Umbilical cord (tissue), 2 donors: ENCODE results near the gene MZF1. TPM values are rescaled to one million over a fixed set of nuclear protein-coding genes. Genes with fewer than 3 reads are reported as not detected.
"Not testable (repeated sequence)": the region's sequence is repeated elsewhere in the genome, so short reads cannot be mapped to it uniquely, and the experiment has no call there.

Source experiments
- DNase-seq: peaks from one replicate; pipeline ENCODE4 v3.0.0-alpha.2; 2015; ENCODE audit warnings: low spot score
- total RNA-seq: library from RNA; depleted of rRNA; stranded (reverse); fragments of >200 nt; gene quantifications from one replicate; pipeline ENCODE4 v1.2.3, GENCODE V29; 2014; ENCODE audit warnings: low replicate concordance; ENCODE audit not compliant: insufficient read depth

Gene MZF1
- total RNA-seq, result 11.1 TPM

GRCh38 chr19:58572818-58573657, at the start of gene MZF1:
MZF1 (minus strand) TSS chr19:58573335; CDS start chr19:58571389, 1,946 bp downstream.
- DNase-seq, result peak; percentile 100

- DNase-seq, result not testable (repeated sequence)
Measured at GRCh38 chr19:58607213-58607612, 34.1 kb upstream of the MZF1 start.

- not testable (repeated sequence) for DNase-seq
Measured at GRCh38 chr19:58606251-58606896, 33.2 kb upstream of the MZF1 start.

GRCh38 chr19:58586133-58586765, 13.1 kb upstream of the MZF1 start:
- no peak for DNase-seq

GRCh38 chr19:58585442-58586132, 12.5 kb upstream of the MZF1 start:
- no peak for DNase-seq

- DNase-seq, result no peak
Measured at GRCh38 chr19:58584498-58585441, 11.6 kb upstream of the MZF1 start.

DNA sequence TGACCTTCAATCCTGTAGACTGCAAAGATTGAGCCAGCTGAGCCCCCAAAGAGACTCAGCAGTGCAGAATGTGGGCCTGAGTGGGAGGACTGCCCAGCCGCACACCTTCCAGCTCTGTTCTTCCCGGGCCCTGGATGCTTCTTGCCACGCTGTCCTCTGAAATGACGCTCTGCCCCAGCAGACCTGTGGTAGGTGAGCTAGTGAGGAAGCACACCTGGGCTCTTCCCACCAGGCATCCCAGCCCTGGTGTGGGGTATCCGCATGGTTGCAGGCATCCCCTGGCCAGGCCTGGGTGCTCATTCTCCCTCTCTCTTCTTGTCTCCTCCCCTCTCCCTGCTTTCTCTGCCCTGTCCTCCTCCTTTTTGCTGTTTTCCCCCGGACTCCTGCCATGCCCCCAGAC, 9.8 kb upstream of the MZF1 start:
- no peak for DNase-seq

GRCh38 chr19:58581227-58582141, 8.3 kb upstream of the MZF1 start:
- DNase-seq, result peak; percentile 81

DNA sequence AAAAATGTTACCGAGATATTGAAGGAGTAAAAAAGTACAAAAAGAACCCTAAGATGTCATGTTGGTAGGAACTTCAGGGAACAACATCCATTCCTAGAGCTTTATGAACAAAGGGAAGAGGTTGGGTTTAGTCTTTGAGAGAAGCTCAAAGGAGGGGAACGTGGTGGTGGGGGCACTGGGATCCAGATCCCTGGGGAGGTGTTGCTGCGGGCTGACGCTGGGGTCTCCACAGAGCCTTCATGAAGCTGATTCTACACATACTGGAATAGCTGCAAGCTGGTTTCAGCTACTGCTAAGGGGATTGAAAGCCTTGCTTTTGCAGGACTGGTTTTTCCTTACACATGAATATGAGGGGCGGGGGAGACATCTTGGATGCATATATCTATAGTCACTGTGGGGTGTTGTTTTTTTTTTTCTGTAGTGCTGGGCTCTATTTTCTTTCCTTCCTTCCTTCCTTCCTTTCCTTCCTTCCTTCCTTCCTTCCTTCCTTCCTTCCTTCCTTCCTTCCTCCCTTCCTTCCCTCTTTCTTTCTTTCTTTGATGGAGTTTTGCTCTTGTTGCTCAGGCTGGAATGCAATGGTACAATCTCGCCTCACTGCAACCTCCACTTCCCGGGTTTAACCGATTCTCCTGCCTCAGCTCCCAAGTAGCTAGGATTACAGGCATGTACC, 6.5 kb upstream of the MZF1 start:
- no peak for DNase-seq

DNA sequence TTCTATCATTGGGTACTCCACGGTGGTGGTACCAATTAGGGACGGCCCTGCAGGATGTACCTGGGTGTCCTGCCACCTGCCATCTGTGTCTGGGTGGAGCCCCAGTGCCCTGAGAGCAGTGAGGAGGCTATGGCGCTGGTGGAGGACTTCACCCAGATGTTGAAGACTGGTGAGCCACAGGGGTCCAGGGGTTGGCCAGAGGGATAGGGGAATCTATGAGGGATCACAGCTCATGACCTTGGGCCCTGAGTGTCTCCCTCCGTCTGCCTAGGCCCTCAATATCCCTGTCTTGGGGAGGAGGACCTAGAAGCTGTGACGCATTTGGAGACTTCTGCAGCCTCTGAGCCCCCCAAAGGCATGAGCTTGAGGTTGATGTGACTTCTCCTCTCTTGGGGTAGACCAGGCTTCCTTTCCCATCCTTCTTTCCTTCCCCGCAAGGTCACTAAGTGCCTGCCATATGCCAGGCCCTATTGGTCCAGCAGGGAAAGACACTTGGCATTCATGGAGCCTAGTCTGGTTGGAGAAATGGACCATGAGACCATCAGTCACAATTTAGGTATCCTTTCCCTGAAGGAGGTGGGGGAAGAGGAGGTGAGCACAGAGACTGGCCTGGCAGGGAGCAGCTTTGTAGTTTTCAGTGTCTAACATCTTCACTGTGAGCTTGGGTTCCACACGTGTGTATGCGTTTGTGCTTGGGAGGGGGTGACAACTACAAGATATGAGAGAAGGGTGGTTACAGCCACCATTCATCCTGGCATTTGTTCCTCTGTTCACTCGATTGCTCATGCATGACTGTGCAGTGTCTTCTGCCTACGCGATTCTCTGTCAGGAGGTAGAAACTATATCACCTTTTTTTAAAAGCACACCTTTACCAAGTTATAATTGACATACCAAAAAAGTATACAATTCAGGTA, 5.1 kb upstream of the MZF1 start:
- no peak for DNase-seq

DNA sequence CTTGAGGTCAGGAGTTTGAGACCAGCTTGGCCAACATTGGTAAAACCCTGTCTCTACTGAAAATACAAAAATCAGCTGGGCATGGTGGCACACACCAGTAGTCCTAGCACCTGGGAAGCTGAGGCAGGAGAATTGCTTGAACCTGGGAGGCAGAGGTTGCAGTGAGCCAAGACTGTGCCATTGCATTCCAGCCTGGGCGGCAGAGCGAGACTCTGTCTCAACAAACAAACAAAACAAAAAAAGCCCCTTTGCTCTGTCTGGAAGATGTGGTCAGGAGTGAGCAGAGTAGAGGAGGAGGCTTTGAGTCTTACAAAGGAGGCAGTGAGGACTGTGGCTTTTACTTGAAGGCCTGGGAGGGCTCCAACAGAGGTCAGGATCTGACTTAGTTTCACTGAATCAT, 4.4 kb upstream of the MZF1 start:
- not testable (repeated sequence) for DNase-seq

DNA sequence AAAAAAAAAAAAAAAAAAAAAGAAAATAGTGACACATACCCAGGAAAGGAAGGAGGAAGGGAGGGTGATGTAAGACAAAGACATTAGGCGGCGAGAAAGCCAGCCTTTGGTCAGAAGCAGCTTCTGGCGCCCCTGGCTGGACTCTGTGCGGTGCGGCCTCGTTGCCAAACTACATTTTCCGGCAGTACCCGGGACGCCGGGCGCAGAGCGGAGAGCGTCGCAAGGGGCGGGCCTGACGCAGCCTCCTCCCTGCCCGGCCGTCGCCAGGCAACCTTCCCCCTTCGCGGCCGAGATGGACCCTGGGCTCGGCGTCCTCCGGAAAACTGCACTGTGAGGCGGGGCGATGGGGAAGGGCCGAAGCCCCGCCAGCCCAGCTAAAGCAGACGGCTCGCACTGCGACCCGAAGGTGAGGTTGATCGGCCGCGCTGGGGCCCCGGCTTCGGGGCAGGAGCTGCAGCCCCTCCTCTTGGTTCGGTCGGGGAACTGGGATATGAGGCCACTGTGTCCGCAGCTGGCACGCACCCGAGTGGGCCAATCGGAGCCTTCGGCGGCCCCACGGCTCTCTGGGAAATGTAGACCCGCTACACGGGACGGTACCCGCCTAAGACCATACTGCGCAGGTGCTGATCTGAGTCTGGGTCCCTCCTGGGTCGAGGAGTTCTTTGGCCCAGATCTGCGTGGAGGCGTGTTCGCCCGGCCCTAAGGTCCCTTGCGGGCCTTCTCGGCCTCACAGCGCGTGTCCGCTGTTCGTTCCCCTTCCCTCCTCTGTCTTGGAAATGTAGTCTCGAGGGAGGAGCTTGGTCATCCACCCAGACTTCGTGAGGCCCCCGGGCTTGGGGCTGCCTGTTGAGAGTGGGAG, 2.3 kb upstream of the MZF1 start:
- DNase-seq, result peak; percentile 97

DNA sequence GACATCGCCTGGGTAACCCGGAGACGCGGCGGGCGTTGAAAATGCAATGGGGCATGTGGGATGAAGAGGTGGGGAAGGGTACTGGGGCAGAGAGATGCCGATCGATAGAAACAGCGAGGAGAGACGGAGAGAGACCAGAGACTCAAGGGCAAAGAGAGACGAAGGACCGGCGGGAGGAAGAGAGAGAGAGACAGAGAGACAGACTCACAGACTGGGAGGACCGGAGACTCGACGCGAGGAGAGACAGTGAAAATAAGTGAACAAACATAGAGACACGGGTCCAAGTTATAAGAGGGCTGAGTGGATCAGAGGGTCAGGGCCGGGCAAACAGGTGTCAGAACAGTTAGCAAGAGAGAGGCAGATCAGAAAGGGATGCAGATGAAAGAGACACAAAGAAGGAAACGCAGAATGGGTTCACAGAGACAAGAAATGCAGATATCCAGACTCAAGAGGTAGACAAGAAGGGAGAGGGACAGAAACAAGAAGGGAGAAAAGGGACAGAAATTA, 576 bp upstream of the MZF1 start:
- no peak for DNase-seq

- no peak for DNase-seq
Measured at GRCh38 chr19:58572026-58572817, 913 bp downstream of the MZF1 start.

DNA sequence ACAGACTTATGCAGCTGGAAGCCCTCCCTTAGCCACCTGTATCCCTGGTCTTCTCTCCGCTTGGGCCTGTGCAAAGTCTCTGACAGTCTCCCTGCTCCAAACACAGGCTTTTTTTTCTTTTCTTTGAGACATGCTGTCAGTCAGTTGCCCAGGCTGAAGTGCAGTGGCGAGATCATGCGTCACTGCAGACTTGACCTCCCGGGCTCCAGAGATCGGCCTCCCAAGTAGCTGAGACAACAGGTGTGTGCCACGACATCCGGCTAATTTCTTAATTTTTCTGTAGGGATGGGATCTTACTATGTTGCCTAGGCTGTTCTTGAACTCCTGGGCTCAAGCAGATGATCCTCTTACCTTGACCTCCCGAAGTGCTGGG, 1.6 kb downstream of the MZF1 start:
- no peak for DNase-seq
